GM12864 (cell line): ENCODE data around the gene CKMT1B.
"Not testable (repeated sequence)": the region's sequence is repeated elsewhere in the genome, so short reads cannot be mapped to it uniquely, and the experiment has no call there.

Source experiments
- DNase-seq: peaks from one replicate; pipeline ENCODE4 v3.0.0-alpha.2; 2011; ENCODE audit warnings: low read depth
- H3K4me3 ChIP-seq: 2 replicates; pipeline ENCODE4 v1.5.1; 2011; ENCODE audit warnings: mild to moderate bottlenecking, low read depth, low read length, control low read depth
- TF ChIP-seq, protein P1 (sequence below): IDR thresholded peaks from 2 replicates; pipeline ENCODE4 v1.5.1; 2011; ENCODE audit warnings: low read depth, mild to moderate bottlenecking, moderate library complexity, low read length, control low read depth, inconsistent platforms; ENCODE audit errors: missing control alignments

Gene CKMT1B

DNA sequence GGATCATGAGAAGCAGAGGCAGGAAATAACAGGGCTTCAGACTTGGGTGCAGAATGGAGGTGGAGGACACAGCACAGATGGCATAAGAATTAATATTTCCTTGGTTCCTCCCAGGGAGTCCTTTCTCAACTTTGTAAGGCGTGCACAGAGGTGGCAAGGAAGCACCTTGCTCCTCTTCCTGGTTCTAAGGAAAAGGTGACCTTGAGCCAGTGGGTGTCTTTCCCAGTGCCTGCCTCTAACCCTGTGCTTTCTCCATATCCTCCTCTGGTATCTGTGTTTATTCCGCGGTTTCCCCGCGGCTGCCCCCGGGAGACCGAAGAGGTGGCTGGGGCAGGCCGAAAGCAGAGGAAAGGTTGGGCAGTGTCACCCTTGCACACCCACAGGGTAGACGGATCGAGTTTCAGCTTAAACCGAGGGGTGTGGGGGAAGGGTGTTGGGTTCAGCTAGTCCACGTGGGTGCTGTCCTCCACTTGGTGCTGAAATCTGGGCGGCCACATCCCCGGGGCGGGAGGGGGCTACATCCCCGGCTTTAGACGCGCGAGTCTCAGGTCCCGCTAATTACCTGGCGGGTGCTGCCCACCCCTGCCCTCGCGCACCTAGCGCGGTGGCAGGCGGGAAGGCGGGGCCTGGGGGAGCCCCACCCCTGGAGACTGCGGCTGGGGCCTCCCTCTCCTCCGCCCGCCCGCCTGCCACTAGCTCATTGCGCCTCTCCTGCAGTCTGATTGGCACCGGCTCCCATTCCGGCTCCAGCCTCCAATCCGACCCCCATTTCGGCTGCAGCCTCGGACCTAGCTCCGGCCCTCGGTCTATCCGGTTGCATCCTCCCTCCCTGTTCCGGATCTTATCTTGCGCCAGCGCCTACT is at the start of gene CKMT1B:
TSS of gene CKMT1B (plus strand) at position 700 of the 863 bp plus-strand sequence. CDS start 192 bp downstream, outside the sequence.
- not testable (repeated sequence) for H3K4me3 ChIP-seq, DNase-seq

- H3K4me3 ChIP-seq: no peak overlapping the region
- no peak for DNase-seq
- TF ChIP-seq, protein P1, sequence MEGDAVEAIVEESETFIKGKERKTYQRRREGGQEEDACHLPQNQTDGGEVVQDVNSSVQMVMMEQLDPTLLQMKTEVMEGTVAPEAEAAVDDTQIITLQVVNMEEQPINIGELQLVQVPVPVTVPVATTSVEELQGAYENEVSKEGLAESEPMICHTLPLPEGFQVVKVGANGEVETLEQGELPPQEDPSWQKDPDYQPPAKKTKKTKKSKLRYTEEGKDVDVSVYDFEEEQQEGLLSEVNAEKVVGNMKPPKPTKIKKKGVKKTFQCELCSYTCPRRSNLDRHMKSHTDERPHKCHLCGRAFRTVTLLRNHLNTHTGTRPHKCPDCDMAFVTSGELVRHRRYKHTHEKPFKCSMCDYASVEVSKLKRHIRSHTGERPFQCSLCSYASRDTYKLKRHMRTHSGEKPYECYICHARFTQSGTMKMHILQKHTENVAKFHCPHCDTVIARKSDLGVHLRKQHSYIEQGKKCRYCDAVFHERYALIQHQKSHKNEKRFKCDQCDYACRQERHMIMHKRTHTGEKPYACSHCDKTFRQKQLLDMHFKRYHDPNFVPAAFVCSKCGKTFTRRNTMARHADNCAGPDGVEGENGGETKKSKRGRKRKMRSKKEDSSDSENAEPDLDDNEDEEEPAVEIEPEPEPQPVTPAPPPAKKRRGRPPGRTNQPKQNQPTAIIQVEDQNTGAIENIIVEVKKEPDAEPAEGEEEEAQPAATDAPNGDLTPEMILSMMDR: no peak
Measured at GRCh38 chr15:43544266-43544665, 49.6 kb upstream of the CKMT1B start.

DNA sequence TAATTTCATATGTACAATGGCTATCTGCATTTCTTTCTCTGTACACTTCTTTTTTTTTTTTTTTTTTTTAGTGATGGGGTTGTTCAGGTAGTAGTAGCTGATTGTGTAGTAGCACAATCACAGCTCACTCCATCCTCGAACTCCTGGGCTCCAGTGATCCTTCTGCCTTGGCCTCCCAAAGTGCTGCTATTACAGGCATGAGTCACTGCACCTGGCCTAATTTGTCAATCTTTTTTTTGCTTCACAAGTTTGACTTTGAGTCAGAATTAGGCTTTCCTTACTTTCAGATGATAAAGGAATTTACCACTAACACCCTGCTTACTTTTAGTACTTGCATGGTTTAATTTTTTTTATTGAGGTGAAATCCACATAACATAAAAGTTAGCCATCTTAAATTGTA is 48.4 kb upstream of the CKMT1B start:
- TF ChIP-seq, protein P1: no peak
- no peak overlapping the region for H3K4me3 ChIP-seq
- DNase-seq: no peak

GRCh38 chr15:43547539-43547938 is 46.3 kb upstream of the CKMT1B start:
- no peak overlapping the region for H3K4me3 ChIP-seq
- TF ChIP-seq, protein P1: no peak
- no peak for DNase-seq

GRCh38 chr15:43550527-43551363 is 43.1 kb upstream of the CKMT1B start:
- no peak for DNase-seq
- H3K4me3 ChIP-seq: no peak overlapping the region
- TF ChIP-seq, protein P1: no peak

GRCh38 chr15:43552256-43552655 is 41.6 kb upstream of the CKMT1B start:
- H3K4me3 ChIP-seq: no peak overlapping the region
- TF ChIP-seq, protein P1: no peak
- DNase-seq: no peak

GRCh38 chr15:43552986-43553385 is 40.8 kb upstream of the CKMT1B start:
- TF ChIP-seq, protein P1: no peak
- no peak for DNase-seq
- H3K4me3 ChIP-seq: no peak overlapping the region

DNA sequence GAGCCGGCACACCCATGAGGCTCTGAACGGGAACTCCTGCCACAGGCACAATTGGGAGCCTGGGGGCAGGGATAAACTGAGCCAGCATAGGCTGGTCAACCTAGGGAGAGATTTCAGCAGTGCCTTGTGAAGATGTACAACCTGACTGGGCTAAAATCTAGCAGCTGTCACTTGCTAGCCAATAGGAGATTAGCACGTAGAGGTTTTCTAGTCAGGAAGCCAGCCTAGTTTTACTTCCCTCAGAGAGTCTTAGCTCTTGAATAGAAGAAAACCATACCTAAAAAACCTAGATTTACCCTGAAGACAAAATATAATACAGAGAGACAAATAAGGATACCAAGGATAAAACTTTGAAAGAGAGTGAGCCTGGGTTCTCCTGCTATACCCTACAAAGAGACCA is 31.1 kb upstream of the CKMT1B start:
- not testable (repeated sequence) for DNase-seq, H3K4me3 ChIP-seq

DNA sequence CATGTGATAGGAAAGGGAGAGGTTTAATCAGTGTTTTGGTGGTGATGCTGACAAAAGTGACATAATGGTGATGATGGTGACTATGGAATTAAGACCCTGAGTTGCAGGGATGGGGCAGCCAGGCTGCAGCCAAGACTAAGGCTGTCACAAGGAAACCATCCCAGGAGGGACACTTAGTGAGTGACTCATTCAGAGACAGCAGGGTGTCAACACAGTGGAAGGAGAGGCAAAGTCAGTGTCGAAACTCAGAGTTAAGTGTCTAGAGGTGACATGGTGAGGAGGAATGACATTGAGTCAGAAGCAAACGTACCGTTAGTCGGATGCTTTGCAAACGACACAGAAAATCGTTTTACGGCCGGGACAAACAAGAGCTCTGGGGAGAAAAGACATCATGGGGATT is 30.0 kb upstream of the CKMT1B start:
- DNase-seq, H3K4me3 ChIP-seq: not testable (repeated sequence)

DNA sequence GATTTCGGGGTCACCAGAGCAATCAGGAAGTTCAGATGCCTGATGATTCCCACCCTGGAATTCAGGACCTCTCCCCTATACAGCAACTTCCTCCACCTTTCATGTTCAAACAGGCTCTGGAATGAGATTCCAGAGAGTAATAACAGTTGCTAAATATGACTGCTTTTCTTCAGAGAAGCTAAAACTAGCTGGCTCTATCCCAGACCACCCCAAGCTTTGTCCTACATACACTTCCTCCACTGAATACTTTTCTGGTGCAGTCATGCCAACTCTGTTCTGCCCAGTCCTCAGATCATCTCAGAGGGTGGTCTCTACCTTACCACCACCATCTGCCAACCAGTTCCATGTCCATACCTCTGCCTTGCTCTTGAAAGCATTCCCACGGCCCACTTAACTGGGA is 27.2 kb upstream of the CKMT1B start:
- not testable (repeated sequence) for H3K4me3 ChIP-seq, DNase-seq

- DNase-seq, H3K4me3 ChIP-seq: not testable (repeated sequence)
Measured at GRCh38 chr15:43574607-43575006, 19.2 kb upstream of the CKMT1B start.
